T-cell (primary cell): ENCODE results near the gene SLIT3. TPM values are rescaled to one million over a fixed set of nuclear protein-coding genes. Genes with fewer than 3 reads are reported as not detected.
"Not testable (repeated sequence)": the region's sequence is repeated elsewhere in the genome, so short reads cannot be mapped to it uniquely, and the experiment has no call there.

Source experiments
- ATAC-seq, 4 experiments: fragments of 200-7000 bp in 3 of 4; fragments of 150-1000 bp in 1 of 4; cut with Tn5 transposase; replicated peaks in 1 of 4; 1 replicate in 3 of 4; 2 replicates in 1 of 4; pipeline ENCODE4 v1.10.0; 2021; ENCODE audit warnings: moderate library complexity in 3 of 4, mild to moderate bottlenecking in 2 of 4, moderate number of reproducible peaks in 1 of 4
- CTCF ChIA-PET, 2 donors: fragments of 300-600 bp; sonication (Branson Sonifier 250); formaldehyde crosslinking; loops; one replicate each; lab custom pipeline; 2022; ENCODE audit warnings: antibody characterized with exemption in 2 of 2; lab: Charles Lee
- POLR2A ChIA-PET, 2 donors: fragments of 300-600 bp; sonication (Branson Sonifier 250); formaldehyde crosslinking; loops; one replicate each; lab custom pipeline; 2022; ENCODE audit warnings: antibody characterized with exemption in 2 of 2; lab: Charles Lee
- DNase-seq, 35 experiments: peaks; one replicate each; pipeline versions ENCODE4 v3.0.0 to v3.0.0-alpha.2; 2013 to 2023
- H3K27ac ChIP-seq: one replicate; pipeline ENCODE4 v1.5.1; 2013; ENCODE audit warnings: low read length
- H3K27me3 ChIP-seq, 2 experiments: replicated peaks in 1 of 2; 1 replicate in 1 of 2; 2 replicates in 1 of 2; pipeline versions ENCODE4 v1.6.1 to v1.7.0; 2013; ENCODE audit warnings: low read length in 1 of 2, mixed read lengths in 1 of 2; ENCODE audit not compliant: control insufficient read depth in 2 of 2, insufficient read depth in 2 of 2; ENCODE audit errors: extremely low read depth in 1 of 2
- H3K36me3 ChIP-seq, 2 donors: 1 replicate in 1 of 2; 2 replicates in 1 of 2; pipeline versions ENCODE4 v1.6.1 to v1.7.0; 2013; ENCODE audit warnings: low read length in 1 of 2; ENCODE audit not compliant: control insufficient read depth in 2 of 2, insufficient read depth in 1 of 2; ENCODE audit errors: extremely low read depth in 1 of 2
- H3K4me1 ChIP-seq, 2 experiments: 1 replicate in 1 of 2; 2 replicates in 1 of 2; pipeline versions ENCODE4 v1.6.1 to v1.7.0; 2013; ENCODE audit warnings: low read length in 2 of 2, mixed read lengths in 1 of 2; ENCODE audit not compliant: insufficient read depth in 2 of 2, control insufficient read depth in 1 of 2; ENCODE audit errors: extremely low read depth in 1 of 2
- H3K4me3 ChIP-seq, 2 donors: 1 replicate in 1 of 2; 2 replicates in 1 of 2; pipeline versions ENCODE4 v1.5.1 to v1.7.0; 2013; ENCODE audit warnings: mild to moderate bottlenecking in 2 of 2, low read length in 1 of 2, moderate library complexity in 1 of 2; ENCODE audit not compliant: control insufficient read depth in 1 of 2; ENCODE audit errors: extremely low read depth in 1 of 2
- H3K9me3 ChIP-seq: 2 replicates; pipeline ENCODE4 v1.7.0; 2013
- H3K27ac Mint-ChIP-seq, 2 donors: one replicate each; pipeline ENCODE4 v1.8.0; 2020 to 2021; ENCODE audit warnings: mild to moderate bottlenecking in 2 of 2, mixed read lengths in 2 of 2
- H3K27me3 Mint-ChIP-seq, 2 donors: one replicate each; pipeline ENCODE4 v1.8.0; 2021 to 2022; ENCODE audit warnings: mixed read lengths in 2 of 2
- H3K36me3 Mint-ChIP-seq: one replicate; pipeline ENCODE4 v1.8.0; 2021; ENCODE audit warnings: mixed read lengths
- H3K4me1 Mint-ChIP-seq, 3 donors: one replicate each; pipeline ENCODE4 v1.8.0; 2020 to 2022; ENCODE audit warnings: mixed read lengths in 3 of 3, mild to moderate bottlenecking in 1 of 3
- H3K4me3 Mint-ChIP-seq, 3 donors: one replicate each; pipeline ENCODE4 v1.8.0; 2020 to 2022; ENCODE audit warnings: mild to moderate bottlenecking in 3 of 3, mixed read lengths in 3 of 3, moderate library complexity in 3 of 3
- H3K9me3 Mint-ChIP-seq, 3 donors: one replicate each; pipeline ENCODE4 v1.8.0; 2020 to 2022; ENCODE audit warnings: mixed read lengths in 3 of 3
- WGBS: methylation state at CpG from one replicate; pipeline ENCODE4 v1.1.5; 2013; ENCODE audit warnings: missing lambda C conversion rate; ENCODE audit not compliant: insufficient coverage; 5-methylcytosine and 5-hydroxymethylcytosine counted together
- total RNA-seq, 35 experiments: library from RNA in 6 of 35; stranded (reverse) in 6 of 35; fragments of 120-200 nt in 1 of 35; gene quantifications; one replicate each; pipeline versions ENCODE4 v1.2.1 to v1.2.4 and lab custom pipeline; 2013 to 2026

The SLIT3 gene
- total RNA-seq, 5 donors from 2014 or later (not counting 1 experiment from before 2014, with no cell fraction given) = 0.13 to 0.32 (median 0.13) TPM; not detected in 2

GRCh38 chr5:168648016-168648415, 652.9 kb downstream of the SLIT3 start:
- WGBS = no CpG with 5 or more reads among the region's 1 CpG

GRCh38 chr5:168647083-168647482, 653.9 kb downstream of the SLIT3 start:
- Mint-ChIP-seq H3K4me1 (no peaks in the 10 kb centered on the region), H3K27ac (no peak overlapping the region), H3K4me3 (no peak overlapping the region), H3K9me3 (peaks cover 5 to 12% (median 5%) of the 10 kb centered on the region in 3 donors), H3K27me3 (peaks cover 0 to 8% of the 10 kb centered on the region in 2 donors), H3K36me3 (no peaks in the 10 kb centered on the region)
- no peaks in the 10 kb centered on the region for H3K36me3 ChIP-seq
- ChIA-PET POLR2A (no interaction called here), CTCF (no interaction called here)
- no peaks in the 10 kb centered on the region for H3K9me3 ChIP-seq
- DNase-seq (no peak), ATAC-seq (no peak)
- no peak overlapping the region for H3K4me3 ChIP-seq
- no peaks in the 10 kb centered on the region for H3K4me1 ChIP-seq
- H3K27me3 ChIP-seq = no peaks in the 10 kb centered on the region
- no peak overlapping the region for H3K27ac ChIP-seq

More at GRCh38 chr5:168648016-168648415, 652.9 kb downstream of the SLIT3 start:
- H3K4me1 Mint-ChIP-seq = no peaks in the 10 kb centered on the region
- Histone ChIP-seq H3K36me3 (no peaks in the 10 kb centered on the region), H3K4me3 (no peak overlapping the region), H3K9me3 (no peaks in the 10 kb centered on the region), H3K4me1 (no peaks in the 10 kb centered on the region), H3K27ac (no peak overlapping the region), H3K27me3 (peaks cover 0 to 4% of the 10 kb centered on the region in 2 experiments)
- H3K36me3 Mint-ChIP-seq = no peaks in the 10 kb centered on the region
- POLR2A ChIA-PET = interaction anchor here in 1 of 2 donors (0.6 kb wide), 1 partner anchor 157 kb away, joined by 3 read pairs; no protein-coding TSS in a partner anchor
- peaks cover 5 to 12% (median 5%) of the 10 kb centered on the region in 3 donors for H3K9me3 Mint-ChIP-seq
- H3K4me3 Mint-ChIP-seq = no peak overlapping the region
- DNase-seq = no peak
- no peak overlapping the region for H3K27ac Mint-ChIP-seq
- ATAC-seq = no peak
- peaks cover 2 to 8% of the 10 kb centered on the region in 2 donors for H3K27me3 Mint-ChIP-seq
- CTCF ChIA-PET = no interaction called here

GRCh38 chr5:168646335-168646734, 654.6 kb downstream of the SLIT3 start:
- Mint-ChIP-seq H3K27me3 (peaks cover 0 to 8% of the 10 kb centered on the region in 2 donors), H3K4me3 (no peak overlapping the region), H3K9me3 (peaks cover 5 to 12% (median 5%) of the 10 kb centered on the region in 3 donors), H3K36me3 (no peaks in the 10 kb centered on the region), H3K27ac (no peak overlapping the region), H3K4me1 (no peaks in the 10 kb centered on the region)
- Histone ChIP-seq H3K4me1 (no peaks in the 10 kb centered on the region), H3K36me3 (no peaks in the 10 kb centered on the region), H3K27me3 (no peaks in the 10 kb centered on the region), H3K27ac (no peak overlapping the region), H3K4me3 (no peak overlapping the region), H3K9me3 (no peaks in the 10 kb centered on the region)
- 82% methylated on average over 4 of the region's 5 CpGs for WGBS
- POLR2A ChIA-PET = no interaction called here
- CTCF ChIA-PET = no interaction called here
- DNase-seq (no peak), ATAC-seq (no peak)

- ChIA-PET POLR2A (no interaction called here), CTCF (no interaction called here)
- Histone ChIP-seq H3K36me3 (no peaks in the 10 kb centered on the region), H3K27me3 (no peaks in the 10 kb centered on the region), H3K4me1 (no peaks in the 10 kb centered on the region), H3K4me3 (no peak overlapping the region), H3K27ac (no peak overlapping the region), H3K9me3 (no peaks in the 10 kb centered on the region)
- no peaks in the 10 kb centered on the region for H3K36me3 Mint-ChIP-seq
- no peak overlapping the region for H3K4me3 Mint-ChIP-seq
- DNase-seq (no peak), ATAC-seq (no peak)
- H3K27ac Mint-ChIP-seq = no peak overlapping the region
- H3K27me3 Mint-ChIP-seq = peaks cover 0 to under 1% of the 10 kb centered on the region in 2 donors
- H3K9me3 Mint-ChIP-seq = peaks cover 5 to 12% (median 5%) of the 10 kb centered on the region in 3 donors
- WGBS = no CpG with 5 or more reads among the region's 3 CpGs
- H3K4me1 Mint-ChIP-seq = no peaks in the 10 kb centered on the region
Measured at GRCh38 chr5:168645195-168645594, 655.7 kb downstream of the SLIT3 start.

GRCh38 chr5:168642019-168642418, 658.9 kb downstream of the SLIT3 start:
- no peak overlapping the region for H3K27ac Mint-ChIP-seq
- Histone ChIP-seq H3K27me3 (no peaks in the 10 kb centered on the region), H3K36me3 (no peaks in the 10 kb centered on the region), H3K4me1 (no peaks in the 10 kb centered on the region), H3K27ac (no peak overlapping the region), H3K9me3 (no peaks in the 10 kb centered on the region), H3K4me3 (no peak overlapping the region)
- ATAC-seq = no peak
- DNase-seq = no peak
- H3K9me3 Mint-ChIP-seq = peaks cover 0 to 6% (median 5%) of the 10 kb centered on the region in 3 donors
- ChIA-PET POLR2A (no interaction called here), CTCF (no interaction called here)
- H3K4me3 Mint-ChIP-seq = no peak overlapping the region
- no peaks in the 10 kb centered on the region for H3K4me1 Mint-ChIP-seq
- no peaks in the 10 kb centered on the region for H3K27me3 Mint-ChIP-seq
- H3K36me3 Mint-ChIP-seq = no peaks in the 10 kb centered on the region
- WGBS = no CpG with 5 or more reads among the region's 1 CpG

- H3K4me1 ChIP-seq, POLR2A ChIA-PET, H3K4me3 ChIP-seq, H3K27ac Mint-ChIP-seq, H3K36me3 ChIP-seq, ATAC-seq, H3K27me3 ChIP-seq, H3K27me3 Mint-ChIP-seq, DNase-seq, H3K27ac ChIP-seq, H3K4me3 Mint-ChIP-seq, CTCF ChIA-PET, H3K9me3 Mint-ChIP-seq, H3K4me1 Mint-ChIP-seq, H3K9me3 ChIP-seq, H3K36me3 Mint-ChIP-seq: not testable (repeated sequence)
- 70% methylated on average over 2 of the region's 3 CpGs for whole genome bisulfite sequencing
Measured at GRCh38 chr5:168638846-168639245, 662.1 kb downstream of the SLIT3 start.

- Mint-ChIP-seq H3K27ac (peak overlapping the region in 1 of 2 donors; percentile 48), H3K4me1 (no peaks in the 10 kb centered on the region), H3K27me3 (peaks cover 0 to 3% of the 10 kb centered on the region in 2 donors), H3K9me3 (no peaks in the 10 kb centered on the region), H3K4me3 (no peak overlapping the region), H3K36me3 (no peaks in the 10 kb centered on the region)
- Histone ChIP-seq H3K27me3 (no peaks in the 10 kb centered on the region), H3K27ac (no peak overlapping the region), H3K4me3 (no peak overlapping the region), H3K9me3 (no peaks in the 10 kb centered on the region), H3K4me1 (no peaks in the 10 kb centered on the region), H3K36me3 (no peaks in the 10 kb centered on the region)
- POLR2A ChIA-PET = no interaction called here
- ATAC-seq = no peak
- no peak for DNase-seq
- WGBS = no CpG with 5 or more reads among the region's 1 CpG
- CTCF ChIA-PET = no interaction called here
Measured at GRCh38 chr5:168637793-168638192, 663.1 kb downstream of the SLIT3 start.
